Heart right ventricle (tissue), 16 donors: Measurements from ENCODE around the gene KIF18A. TPM values are rescaled to one million over a fixed set of nuclear protein-coding genes. Genes with fewer than 3 reads are reported as not detected.

Experiments used
- ATAC-seq, 8 donors: fragments of 200-7000 bp; cut with Tn5 transposase; one replicate each; pipeline ENCODE4 v1.9.1; 2020; ENCODE audit warnings: mild to moderate bottlenecking in 8 of 8, moderate library complexity in 8 of 8, moderate number of reproducible peaks in 1 of 8
- DNase-seq, 2 donors: peaks; one replicate each; pipeline ENCODE4 v3.0.0-alpha.2; 2020
- H3K27ac ChIP-seq, 10 donors: fragments of 200-600 bp; sonication (generic) in 2 of 10; one replicate each; pipeline versions ENCODE4 v1.5.0 to v1.8.0; 2020 to 2022; ENCODE audit warnings: mild to moderate bottlenecking in 3 of 10
- H3K27me3 ChIP-seq, 7 donors: fragments of 200-600 bp; one replicate each; pipeline ENCODE4 v1.8.0; 2021 to 2022; ENCODE audit warnings: mild to moderate bottlenecking in 2 of 7
- H3K36me3 ChIP-seq, 9 donors: fragments of 200-600 bp; sonication (generic) in 1 of 9; one replicate each; pipeline versions ENCODE4 v1.5.0 to v1.8.0; 2020 to 2022; ENCODE audit warnings: mild to moderate bottlenecking in 2 of 9
- H3K4me1 ChIP-seq, 9 donors: fragments of 200-600 bp; sonication (generic) in 1 of 9; one replicate each; pipeline versions ENCODE4 v1.5.0 to v1.8.0; 2020 to 2022; ENCODE audit warnings: mild to moderate bottlenecking in 4 of 9
- H3K4me3 ChIP-seq, 10 donors: fragments of 200-600 bp; sonication (generic) in 2 of 10; one replicate each; pipeline versions ENCODE4 v1.5.0 to v1.8.0; 2020 to 2022; ENCODE audit warnings: mild to moderate bottlenecking in 7 of 10, moderate library complexity in 2 of 10
- H3K9me3 ChIP-seq, 11 donors: fragments of 200-600 bp in 10 of 11; sonication (generic) in 2 of 11; one replicate each; pipeline versions ENCODE4 v1.5.0 to v1.8.0; 2013 to 2022; ENCODE audit warnings: mild to moderate bottlenecking in 2 of 11, control low read depth in 1 of 11, moderate library complexity in 1 of 11
- WGBS, 2 donors: extraction: QIAGEN DNeasy Blood & Tissue Kit; methylation state at CpG; one replicate each; pipeline ENCODE4 v1.1.7; 2013; ENCODE audit warnings: inconsistent platforms in 1 of 2; 5-methylcytosine and 5-hydroxymethylcytosine counted together
- intact Hi-C, 10 donors: fragments of 100-400 bp; cut with DNase I; formaldehyde crosslinking; loops; one replicate each; pipeline versions ENCODE4 v1.11.1 to v1.14.2; 2022
- polyA plus RNA-seq, 2 donors: library from polyadenylated mRNA; stranded (reverse); fragments of 200-250 nt; gene quantifications; one replicate each; pipeline ENCODE4 v1.2.3, GENCODE V29; 2013
- total RNA-seq, 10 donors: library from RNA; stranded (reverse); fragmentation: NEBNext Ultra II Directional in 3 of 10; extraction: Animal tissue kit (Norgen Biotek cat#: 25700) in 3 of 10; gene quantifications; one replicate each; pipeline versions ENCODE4 v1.2.1 to v1.2.4, GENCODE V29; 2021 to 2023
- TF ChIP-seq, protein P1 (sequence below), 9 donors: fragments of 200-600 bp; sonication (generic) in 2 of 9; IDR thresholded peaks; one replicate each; pipeline versions ENCODE4 v1.5.0 to v1.8.0; 2021 to 2022; ENCODE audit warnings: antibody characterized with exemption in 9 of 9, mild to moderate bottlenecking in 5 of 9, moderate library complexity in 1 of 9
- donor health status: Arrhythmogenic right ventricular cardiomyopathy.
- donor health status: ischemic (EF 13 %, LVEDD 7.1; RV severe dilation, severe dysfunction).
- donor health status: healthy with polysubstance abuse.
- donor health status: DM: no; HTN: yes; CAD: no.
- donor health status: DM: no; HTN: no; CAD: no.
- donor health status: ischemic (EF 25% LVEDD 6.9; RV normal size, moderate dysfunction).
- donor health status: ischemic (EF 25% LVEDD 5.7; RV mildly dilated, moderate dysfunction).
- donor health status: healthy.
- donor health status: DM: yes; HTN: yes; CAD: no.
- donor health status: Ischemic cardiomyopathy.
- donor health status: ischemic (EF 35%, LVEDD 5.7; RV mildly dilated, moderate dysfunction).
- donor health status: nonischemic (EF 11% LVEDD 7.7; RV severe dilation, severe dysfunction).
- donor health status: DM: yes; HTN: yes; CAD: no.
- donor health status: PGD.
- donor health status: ischemic (EF 29% LVEDD 5.4; RV normal size, mild dysfunction).
- donor health status: nonischemic (EF 23%, LVEDD 6.1; RV moderate dilation, normal function).

KIF18A gene
- total and polyA plus RNA-seq, 12 donors = 0.06 to 1.3 (median 0.17) TPM; not detected in 2

DNA sequence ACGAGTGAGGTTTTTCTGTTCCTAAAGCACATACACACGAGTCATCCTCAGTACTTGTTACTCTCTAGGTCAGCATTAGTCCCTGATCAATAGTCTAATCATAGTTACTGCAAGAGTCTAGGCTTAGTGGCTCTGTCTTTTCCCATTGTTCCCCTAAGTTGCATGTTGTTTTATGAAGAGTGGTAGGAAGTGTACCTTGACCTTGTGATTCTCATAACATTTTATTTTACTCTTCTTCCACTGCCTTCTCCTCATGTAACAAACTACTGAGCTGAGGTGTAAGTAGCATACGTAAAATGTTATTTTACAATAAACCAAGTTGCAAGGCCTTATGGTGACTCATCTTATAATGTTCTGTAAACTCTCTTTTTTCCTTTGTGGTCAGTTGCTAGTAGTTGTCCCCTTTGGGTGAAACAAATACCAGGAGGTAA is 15.2 kb upstream of the KIF18A start:
- H3K27me3 ChIP-seq = no peaks in the 10 kb centered on the region
- H3K9me3 ChIP-seq = no peaks in the 10 kb centered on the region
- peaks cover 0 to 35% (median 0%) of the 10 kb centered on the region in 9 donors for H3K36me3 ChIP-seq
- H3K27ac ChIP-seq = no peak overlapping the region
- peaks cover 0 to 6% (median 0%) of the 10 kb centered on the region in 9 donors for H3K4me1 ChIP-seq
- ATAC-seq (no peak), DNase-seq (no peak)
- TF ChIP-seq, protein P1, sequence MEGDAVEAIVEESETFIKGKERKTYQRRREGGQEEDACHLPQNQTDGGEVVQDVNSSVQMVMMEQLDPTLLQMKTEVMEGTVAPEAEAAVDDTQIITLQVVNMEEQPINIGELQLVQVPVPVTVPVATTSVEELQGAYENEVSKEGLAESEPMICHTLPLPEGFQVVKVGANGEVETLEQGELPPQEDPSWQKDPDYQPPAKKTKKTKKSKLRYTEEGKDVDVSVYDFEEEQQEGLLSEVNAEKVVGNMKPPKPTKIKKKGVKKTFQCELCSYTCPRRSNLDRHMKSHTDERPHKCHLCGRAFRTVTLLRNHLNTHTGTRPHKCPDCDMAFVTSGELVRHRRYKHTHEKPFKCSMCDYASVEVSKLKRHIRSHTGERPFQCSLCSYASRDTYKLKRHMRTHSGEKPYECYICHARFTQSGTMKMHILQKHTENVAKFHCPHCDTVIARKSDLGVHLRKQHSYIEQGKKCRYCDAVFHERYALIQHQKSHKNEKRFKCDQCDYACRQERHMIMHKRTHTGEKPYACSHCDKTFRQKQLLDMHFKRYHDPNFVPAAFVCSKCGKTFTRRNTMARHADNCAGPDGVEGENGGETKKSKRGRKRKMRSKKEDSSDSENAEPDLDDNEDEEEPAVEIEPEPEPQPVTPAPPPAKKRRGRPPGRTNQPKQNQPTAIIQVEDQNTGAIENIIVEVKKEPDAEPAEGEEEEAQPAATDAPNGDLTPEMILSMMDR (IDR thresholded peaks at IDR 0.05) = no peak
- H3K4me3 ChIP-seq = no peak overlapping the region
- WGBS, 2 donors = 84 to 95% methylated on average over 3 of the region's 3 CpGs
- intact Hi-C loops = no loop called here

DNA sequence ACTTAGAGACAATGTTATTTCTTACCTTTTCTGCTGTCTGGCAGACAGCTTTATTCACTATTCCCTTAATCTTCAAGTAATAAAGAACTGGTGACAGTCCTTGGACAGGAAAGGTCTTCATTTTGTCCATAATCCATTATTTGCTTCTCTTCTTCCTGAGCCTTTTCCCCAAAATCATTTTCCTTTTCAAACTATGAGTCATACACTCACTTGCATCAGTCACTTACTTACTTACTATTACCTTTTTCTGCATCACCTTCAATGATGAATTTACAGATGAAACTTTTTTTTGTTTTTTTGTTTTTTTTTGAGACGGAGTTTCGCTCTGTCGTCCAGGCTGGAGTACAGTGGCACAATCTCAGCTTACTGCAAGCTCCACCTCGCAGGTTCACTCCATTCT is 9.8 kb upstream of the KIF18A start:
- Histone ChIP-seq H3K36me3 (peaks cover 0 to 42% (median 0%) of the 10 kb centered on the region in 9 donors), H3K27ac (no peak overlapping the region), H3K4me3 (no peak overlapping the region), H3K9me3 (no peaks in the 10 kb centered on the region), H3K4me1 (peaks cover 0 to 6% (median 0%) of the 10 kb centered on the region in 9 donors), H3K27me3 (no peaks in the 10 kb centered on the region)
- DNase-seq (no peak), ATAC-seq (no peak)
- intact Hi-C loops = no loop called here
- 96 to 98% methylated on average over 4 of the region's 4 CpGs for WGBS, 2 donors
- TF ChIP-seq, protein P1 (IDR thresholded peaks at IDR 0.05) = no peak

DNA sequence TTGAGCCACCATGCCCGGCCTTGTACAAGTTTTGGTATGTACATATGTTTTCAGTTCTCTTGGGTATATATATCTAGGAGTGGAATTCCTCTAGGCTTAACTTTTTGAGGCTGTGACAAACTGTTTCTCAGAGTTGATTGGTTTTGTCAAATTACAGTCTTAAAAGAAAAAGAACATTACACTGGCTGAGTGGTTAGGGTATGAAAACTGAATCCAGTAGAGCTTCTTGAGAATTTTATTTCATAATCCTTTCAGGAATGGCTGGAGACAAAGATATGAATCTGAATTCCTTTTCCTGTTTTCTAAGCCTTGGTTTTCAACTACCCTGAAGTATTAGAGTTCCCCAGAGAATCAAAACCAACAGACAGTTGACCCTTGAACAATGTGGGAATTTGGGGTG is 6.8 kb upstream of the KIF18A start:
- Histone ChIP-seq H3K9me3 (no peaks in the 10 kb centered on the region), H3K27me3 (no peaks in the 10 kb centered on the region), H3K4me3 (no peak overlapping the region), H3K36me3 (peaks cover 0 to 42% (median 0%) of the 10 kb centered on the region in 9 donors), H3K27ac (no peak overlapping the region), H3K4me1 (peaks cover 0 to 24% (median 15%) of the 10 kb centered on the region in 9 donors)
- WGBS, 2 donors = 94 to 97% methylated on average over 1 of the region's 1 CpG
- intact Hi-C loops = no loop called here
- DNase-seq (no peak), ATAC-seq (no peak)
- TF ChIP-seq, protein P1 (IDR thresholded peaks at IDR 0.05) = no peak

- DNase-seq (no peak), ATAC-seq (no peak)
- WGBS, 2 donors = 95 to 98% methylated on average over 4 of the region's 4 CpGs
- H3K4me1 ChIP-seq = peaks cover 0 to 30% (median 22%) of the 10 kb centered on the region in 9 donors
- H3K9me3 ChIP-seq = no peaks in the 10 kb centered on the region
- H3K4me3 ChIP-seq = no peak overlapping the region
- TF ChIP-seq, protein P1 (IDR thresholded peaks at IDR 0.05) = no peak
- H3K36me3 ChIP-seq = peaks cover 0 to 42% (median 0%) of the 10 kb centered on the region in 9 donors
- no peak overlapping the region for H3K27ac ChIP-seq
- H3K27me3 ChIP-seq = no peaks in the 10 kb centered on the region
- intact Hi-C loops = no loop called here
Measured at GRCh38 chr11:28114116-28114515, 6.2 kb upstream of the KIF18A start.
